Fibroblast of lung (primary cell): Measurements from ENCODE around the gene MAPKAPK2. TPM values are rescaled to one million over a fixed set of nuclear protein-coding genes. Genes with fewer than 3 reads are reported as not detected.
A peak's percentile ranks its signal among the peaks of the same experiment; 100 is the strongest.
"Not testable (repeated sequence)": the region's sequence is repeated elsewhere in the genome, so short reads cannot be mapped to it uniquely, and the experiment has no call there.

Experiments used
- DNase-seq, 2 donors: peaks; one replicate each; pipeline versions ENCODE4 v3.0.0 to v3.0.0-alpha.2; 2010; ENCODE audit warnings: low read depth in 2 of 2
- H2AFZ ChIP-seq: 2 replicates; pipeline ENCODE4 v1.5.1; 2012; ENCODE audit warnings: low read length, control low read depth, inconsistent platforms
- H3K27ac ChIP-seq: 2 replicates; pipeline ENCODE4 v1.5.1; 2011; ENCODE audit warnings: low read length, control low read depth; ENCODE audit not compliant: insufficient read depth
- H3K27me3 ChIP-seq: 2 replicates; pipeline ENCODE4 v1.5.1; 2011; ENCODE audit warnings: mild to moderate bottlenecking, low read length; ENCODE audit not compliant: control insufficient read depth, insufficient read depth
- H3K36me3 ChIP-seq: 2 replicates; pipeline ENCODE4 v1.5.1; 2011; ENCODE audit warnings: low read length; ENCODE audit not compliant: control insufficient read depth, insufficient read depth
- H3K4me1 ChIP-seq: 2 replicates; pipeline ENCODE4 v1.5.1; 2011; ENCODE audit warnings: low read length; ENCODE audit not compliant: control insufficient read depth, insufficient read depth; ENCODE audit errors: extremely low read depth
- H3K4me2 ChIP-seq: 2 replicates; pipeline ENCODE4 v1.5.1; 2011; ENCODE audit warnings: low read length, control low read depth; ENCODE audit not compliant: insufficient read depth; ENCODE audit errors: extremely low read depth
- H3K4me3 ChIP-seq, 4 experiments: fragments of 200-600 bp in 1 of 4; sonication (generic) in 1 of 4; replicated peaks in 1 of 4; 2 replicates each; pipeline ENCODE4 v1.5.1; 2011 to 2016; ENCODE audit warnings: low read length in 4 of 4, low read depth in 3 of 4, mild to moderate bottlenecking in 3 of 4, control low read depth in 2 of 4, inconsistent platforms in 1 of 4, mixed read lengths in 1 of 4; ENCODE audit not compliant: insufficient read depth in 1 of 4; ENCODE audit errors: control extremely low read depth in 1 of 4
- H3K79me2 ChIP-seq: 2 replicates; pipeline ENCODE4 v1.5.1; 2012; ENCODE audit warnings: mild to moderate bottlenecking, low read length, inconsistent platforms; ENCODE audit not compliant: control insufficient read depth, insufficient read depth
- H3K9ac ChIP-seq: 2 replicates; pipeline ENCODE4 v1.5.1; 2011; ENCODE audit warnings: mild to moderate bottlenecking, low read length, control low read depth; ENCODE audit not compliant: insufficient read depth
- H3K9me3 ChIP-seq: 2 replicates; pipeline ENCODE4 v1.5.1; 2012; ENCODE audit warnings: low read depth, low read length; ENCODE audit not compliant: control insufficient read depth, insufficient read depth
- H4K20me1 ChIP-seq: 2 replicates; pipeline ENCODE4 v1.5.1; 2011; ENCODE audit warnings: low read length; ENCODE audit not compliant: control insufficient read depth, insufficient read depth; ENCODE audit errors: extremely low read depth
- EZH2 ChIP-seq: IDR thresholded peaks from 2 replicates; pipeline ENCODE4 v1.5.1; 2012; ENCODE audit warnings: low read length, control low read depth, mild to moderate bottlenecking; ENCODE audit errors: missing control alignments
- polyA plus RNA-seq, 2 donors: library from polyadenylated mRNA; depleted of rRNA in 1 of 2; stranded (reverse) in 1 of 2; unstranded in 1 of 2; fragments of >200 nt; gene quantifications; 2 replicates each; pipeline ENCODE4 v1.2.1, GENCODE V29; 2011 to 2012; ENCODE audit warnings: missing spikeins in 1 of 2
- total RNA-seq: library from RNA; depleted of rRNA; stranded (reverse); fragments of >200 nt; gene quantifications from 2 replicates; pipeline ENCODE4 v1.2.1, GENCODE V29; 2014
- TF ChIP-seq, protein P1 (sequence below), 2 donors: IDR thresholded peaks in 1 of 2; conservative IDR thresholded peaks in 1 of 2; 1 replicate in 1 of 2; 2 replicates in 1 of 2; pipeline ENCODE4 v1.5.1; 2011 to 2012; ENCODE audit warnings: low read length in 2 of 2, control low read depth in 1 of 2, inconsistent platforms in 1 of 2, low read depth in 1 of 2, mild to moderate bottlenecking in 1 of 2

The MAPKAPK2 gene
- total and polyA plus RNA-seq, 2 donors (not counting 1 experiment from before 2014, with no cell fraction given) = 51.9 to 85.7 TPM

DNA sequence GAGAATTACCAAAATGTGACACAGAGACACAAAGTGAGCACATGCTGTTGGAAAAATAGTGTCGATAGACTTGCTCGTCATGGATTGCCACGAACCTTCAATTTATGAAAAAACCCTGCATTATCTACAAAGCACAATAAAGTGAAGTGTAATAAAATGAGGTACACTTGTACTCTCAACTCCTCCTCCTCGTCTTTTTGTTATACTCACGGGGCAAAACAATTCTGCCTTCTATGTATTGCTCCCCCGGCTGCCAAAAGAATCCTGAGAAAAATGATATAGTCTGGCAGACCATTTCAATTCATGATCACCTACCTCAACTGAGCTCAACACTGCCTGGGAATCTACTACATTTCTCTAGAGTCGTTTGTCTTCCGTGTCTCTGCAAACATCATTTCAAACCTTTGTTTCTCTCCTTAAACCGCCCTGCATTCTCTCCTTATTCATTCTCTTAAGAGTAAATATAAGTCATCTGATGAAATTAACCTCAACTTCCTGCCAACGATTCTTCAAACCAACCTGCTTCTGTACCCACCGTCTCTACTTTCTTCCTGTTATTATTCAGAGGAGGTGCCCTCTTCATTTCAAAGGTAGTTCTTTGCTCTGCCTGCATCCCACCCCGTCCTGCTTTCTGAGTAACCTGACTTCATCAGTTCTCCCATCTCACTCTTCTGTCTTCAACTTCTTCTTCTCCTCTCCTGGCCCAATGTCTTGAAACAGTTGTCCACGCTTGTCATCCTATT, 73.0 kb downstream of the MAPKAPK2 start:
- Histone ChIP-seq H3K36me3 (no peaks in the 10 kb centered on the region), H3K79me2 (no peaks in the 10 kb centered on the region), H3K27me3 (no peaks in the 10 kb centered on the region), H2AFZ (no peak overlapping the region), H3K4me2 (no peak overlapping the region), H3K9ac (no peak overlapping the region), H3K9me3 (no peaks in the 10 kb centered on the region), H3K4me1 (no peaks in the 10 kb centered on the region), H3K4me3 (no peak overlapping the region), H4K20me1 (no peaks in the 10 kb centered on the region), H3K27ac (no peak overlapping the region)
- no peak for DNase-seq
- TF ChIP-seq, protein P1, sequence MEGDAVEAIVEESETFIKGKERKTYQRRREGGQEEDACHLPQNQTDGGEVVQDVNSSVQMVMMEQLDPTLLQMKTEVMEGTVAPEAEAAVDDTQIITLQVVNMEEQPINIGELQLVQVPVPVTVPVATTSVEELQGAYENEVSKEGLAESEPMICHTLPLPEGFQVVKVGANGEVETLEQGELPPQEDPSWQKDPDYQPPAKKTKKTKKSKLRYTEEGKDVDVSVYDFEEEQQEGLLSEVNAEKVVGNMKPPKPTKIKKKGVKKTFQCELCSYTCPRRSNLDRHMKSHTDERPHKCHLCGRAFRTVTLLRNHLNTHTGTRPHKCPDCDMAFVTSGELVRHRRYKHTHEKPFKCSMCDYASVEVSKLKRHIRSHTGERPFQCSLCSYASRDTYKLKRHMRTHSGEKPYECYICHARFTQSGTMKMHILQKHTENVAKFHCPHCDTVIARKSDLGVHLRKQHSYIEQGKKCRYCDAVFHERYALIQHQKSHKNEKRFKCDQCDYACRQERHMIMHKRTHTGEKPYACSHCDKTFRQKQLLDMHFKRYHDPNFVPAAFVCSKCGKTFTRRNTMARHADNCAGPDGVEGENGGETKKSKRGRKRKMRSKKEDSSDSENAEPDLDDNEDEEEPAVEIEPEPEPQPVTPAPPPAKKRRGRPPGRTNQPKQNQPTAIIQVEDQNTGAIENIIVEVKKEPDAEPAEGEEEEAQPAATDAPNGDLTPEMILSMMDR (conservative IDR thresholded peaks at IDR 0.05 in 1 of 2, IDR thresholded peaks at IDR 0.05 in 1 of 2; ENCODE audit: low read depth in 1 of 2, low read length in 2 of 2) = no peak
- TF ChIP-seq EZH2 = no peak

DNA sequence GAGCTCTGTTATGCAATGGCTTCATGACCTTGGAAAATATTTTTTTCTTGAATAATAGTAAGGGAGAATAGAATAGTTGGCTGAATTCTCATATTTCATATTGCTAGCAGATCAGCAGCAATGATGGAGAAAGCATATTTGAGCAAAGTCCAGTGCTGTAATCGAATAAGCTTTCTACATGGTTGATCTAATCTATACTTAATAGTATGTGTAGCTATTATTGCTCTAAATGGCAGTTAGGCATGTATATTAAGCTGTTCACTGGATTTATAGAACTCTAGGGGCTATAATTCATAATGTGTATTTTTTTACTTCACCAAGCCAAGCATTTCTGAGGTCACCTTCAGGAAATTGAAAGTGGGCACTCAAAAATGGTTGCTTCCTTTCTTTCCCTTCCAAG, 75.9 kb downstream of the MAPKAPK2 start:
- Histone ChIP-seq H3K27ac (no peak overlapping the region), H3K4me3 (no peak overlapping the region), H3K4me2 (no peak overlapping the region), H4K20me1 (no peaks in the 10 kb centered on the region), H3K79me2 (no peaks in the 10 kb centered on the region), H3K9me3 (no peaks in the 10 kb centered on the region), H3K27me3 (no peaks in the 10 kb centered on the region), H3K36me3 (no peaks in the 10 kb centered on the region), H3K9ac (no peak overlapping the region), H2AFZ (no peak overlapping the region), H3K4me1 (no peaks in the 10 kb centered on the region)
- TF ChIP-seq, protein P1 (conservative IDR thresholded peaks at IDR 0.05 in 1 of 2, IDR thresholded peaks at IDR 0.05 in 1 of 2; ENCODE audit: low read depth in 1 of 2, low read length in 2 of 2) = no peak
- no peak for TF ChIP-seq EZH2
- DNase-seq = no peak

DNA sequence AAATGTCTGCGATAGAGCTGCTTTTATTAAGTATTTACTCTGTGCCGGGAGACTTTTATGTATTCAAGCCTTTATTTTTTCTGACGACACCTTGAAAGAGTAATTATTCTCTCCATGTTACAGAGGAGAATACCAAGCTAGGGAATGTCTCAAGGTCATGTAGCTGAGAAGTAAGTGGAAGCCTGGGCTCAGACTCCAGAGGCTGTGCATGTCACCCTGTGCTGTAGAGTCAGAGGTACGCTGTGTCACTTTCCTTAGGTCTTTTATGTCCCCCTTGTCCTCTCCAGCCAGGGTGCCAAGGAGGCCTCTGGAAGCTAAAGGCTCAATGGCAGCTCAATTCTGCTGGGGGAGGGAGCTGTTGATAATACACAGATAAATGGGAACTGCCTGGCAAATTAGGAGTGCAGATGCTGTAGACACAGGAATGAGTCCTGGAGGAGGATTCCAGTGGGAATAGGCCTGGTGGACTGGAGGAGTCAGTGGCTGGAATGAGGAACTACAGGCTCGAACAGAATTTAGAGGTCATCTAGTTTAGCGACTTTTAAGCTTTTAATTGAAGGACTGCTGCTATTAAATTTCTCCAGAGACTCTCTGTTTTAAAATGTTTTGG, 76.6 kb downstream of the MAPKAPK2 start:
- Histone ChIP-seq H3K4me2 (no peak overlapping the region), H3K9me3 (no peaks in the 10 kb centered on the region), H3K27ac (no peak overlapping the region), H2AFZ (no peak overlapping the region), H3K79me2 (no peaks in the 10 kb centered on the region), H3K27me3 (no peaks in the 10 kb centered on the region), H3K4me1 (peaks cover 3% of the 10 kb centered on the region), H4K20me1 (no peaks in the 10 kb centered on the region), H3K36me3 (no peaks in the 10 kb centered on the region), H3K9ac (no peak overlapping the region), H3K4me3 (no peak overlapping the region)
- DNase-seq = no peak
- TF ChIP-seq, protein P1 (conservative IDR thresholded peaks at IDR 0.05 in 1 of 2, IDR thresholded peaks at IDR 0.05 in 1 of 2; ENCODE audit: low read depth in 1 of 2, low read length in 2 of 2) = peak; percentile 20 to 28
- no peak for TF ChIP-seq EZH2

DNA sequence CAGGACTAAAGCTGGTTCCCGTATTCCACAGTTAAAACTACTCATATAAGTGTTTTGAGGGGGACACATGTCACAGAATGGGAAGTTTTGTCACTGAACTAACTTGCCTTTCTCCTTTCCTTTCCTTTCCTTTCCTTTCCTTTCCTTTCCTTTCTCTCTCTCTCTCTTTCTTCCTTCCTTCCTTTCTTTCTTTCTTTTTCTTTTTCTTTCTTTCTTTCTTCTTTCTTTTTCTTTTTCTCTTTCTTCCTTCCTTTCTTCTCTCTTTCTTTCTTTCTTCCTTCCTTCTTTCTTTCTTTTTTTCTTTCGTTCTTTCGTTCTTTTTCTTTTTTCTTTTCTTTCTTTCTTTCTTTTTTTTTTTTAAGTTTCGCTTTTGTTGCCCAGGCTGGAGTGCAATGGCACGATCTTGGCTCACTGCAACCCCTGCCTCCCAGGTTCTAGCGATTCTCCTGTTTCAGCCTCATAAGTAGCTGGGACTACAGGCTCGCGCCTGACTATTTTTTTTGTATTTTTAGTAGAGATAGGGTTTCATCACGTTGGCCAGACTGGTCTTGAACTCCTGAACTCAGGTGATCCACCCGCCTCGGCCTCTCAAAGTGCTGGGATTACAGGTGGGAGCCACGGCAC, 78.1 kb downstream of the MAPKAPK2 start:
- not testable (repeated sequence) for H3K9me3 ChIP-seq, H3K27ac ChIP-seq, H3K4me3 ChIP-seq, H3K36me3 ChIP-seq, H2AFZ ChIP-seq, H3K79me2 ChIP-seq, H3K27me3 ChIP-seq, H4K20me1 ChIP-seq, H3K4me2 ChIP-seq, DNase-seq, H3K4me1 ChIP-seq, H3K9ac ChIP-seq
